Esophagus muscularis mucosa (tissue), 3 donors: ENCODE data around the gene TVP23C.
"Not testable (repeated sequence)": the region's sequence is repeated elsewhere in the genome, so short reads cannot be mapped to it uniquely, and the experiment has no call there.

Source experiments
- CTCF ChIP-seq, 3 experiments: fragments of 200-600 bp in 2 of 3; fragments of 450-650 bp in 1 of 3; sonication (generic) in 2 of 3; IDR thresholded peaks; one replicate each; pipeline ENCODE4 v1.5.1; 2017 to 2019; ENCODE audit warnings: antibody characterized with exemption in 3 of 3, mild to moderate bottlenecking in 2 of 3, moderate library complexity in 1 of 3
- POLR2A ChIP-seq: fragments of 450-650 bp; IDR thresholded peaks from one replicate; pipeline ENCODE4 v1.6.1; 2017; ENCODE audit warnings: antibody characterized with exemption, moderate library complexity, mild to moderate bottlenecking, low read depth
- POLR2AphosphoS5 ChIP-seq, 2 donors: sonication (generic); formaldehyde crosslinking; IDR thresholded peaks; one replicate each; pipeline ENCODE4 v1.6.1; 2017; ENCODE audit warnings: antibody characterized with exemption in 2 of 2

- not testable (repeated sequence) for TF ChIP-seq CTCF (IDR thresholded peaks at IDR 0.05); POLR2AphosphoS5 (IDR thresholded peaks at IDR 0.05); POLR2A
Observed at GRCh38 chr17:15576848-15577247, 13.6 kb upstream of the TVP23C start.
